ENCODE measurements around the gene PAX2.

Gene PAX2

DNA sequence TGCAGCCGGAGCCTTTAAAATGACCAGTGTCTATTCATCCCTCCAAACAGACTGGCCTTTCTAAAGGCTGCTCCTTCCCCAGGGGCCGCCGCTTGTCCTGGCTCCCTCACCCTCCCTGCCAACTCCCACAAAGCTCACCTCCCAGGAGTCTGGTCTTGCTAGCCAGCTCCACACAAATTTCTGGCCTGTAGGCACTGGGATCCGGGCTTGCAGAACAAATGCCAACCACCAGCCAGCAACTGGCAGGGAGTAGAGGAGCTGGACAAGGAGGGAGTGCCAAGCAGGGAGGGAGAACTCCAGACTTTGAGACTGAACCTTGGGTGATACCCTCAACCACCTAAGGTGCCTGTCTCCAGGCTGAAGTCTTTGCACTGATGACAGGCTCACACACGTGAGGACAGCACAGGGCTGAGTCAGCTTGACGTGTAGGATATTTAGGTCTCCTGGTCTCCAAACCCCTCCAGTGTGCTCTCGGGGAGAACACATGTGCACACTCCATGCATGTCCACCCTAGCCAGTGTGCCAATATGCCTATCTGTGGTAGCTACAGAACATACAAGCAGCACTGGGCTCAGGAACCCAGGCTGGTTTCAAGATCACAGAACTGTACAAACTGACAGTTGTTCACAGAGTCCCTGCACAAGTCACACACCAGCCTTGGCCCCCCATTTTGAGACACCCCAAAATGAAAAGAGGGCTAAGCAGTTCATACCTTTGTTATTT, 6.0 kb downstream of the PAX2 start:
- no peak for DNase-seq (ENCODE audit: low read depth, low spot score)

- no peak for DNase-seq (ENCODE audit: low read depth, low spot score)
Observed at GRCh38 chr10:100755821-100756220, 10.4 kb downstream of the PAX2 start.

DNA sequence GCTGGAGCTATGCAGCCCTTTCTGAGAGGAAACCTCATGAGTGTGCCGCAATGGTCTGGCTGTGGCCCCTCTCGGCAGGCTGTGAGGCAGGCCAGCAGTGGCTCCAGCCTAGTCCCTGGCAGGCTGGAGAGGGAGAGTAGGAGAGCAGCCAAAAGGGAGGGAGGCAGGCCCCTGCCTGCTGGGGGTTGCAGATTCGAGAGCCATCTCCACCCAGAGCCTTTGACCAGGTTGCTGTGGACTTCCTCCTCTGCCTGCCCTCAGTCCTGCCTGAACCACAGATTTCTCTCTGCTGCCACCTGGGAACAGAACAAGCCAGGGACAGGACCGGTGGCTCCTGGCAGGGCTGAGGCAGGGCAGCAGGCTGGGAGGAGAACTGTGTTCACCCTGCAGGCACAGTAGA, 13.9 kb downstream of the PAX2 start:
- DNase-seq (ENCODE audit: low read depth, low spot score), result peak; percentile 47

DNA sequence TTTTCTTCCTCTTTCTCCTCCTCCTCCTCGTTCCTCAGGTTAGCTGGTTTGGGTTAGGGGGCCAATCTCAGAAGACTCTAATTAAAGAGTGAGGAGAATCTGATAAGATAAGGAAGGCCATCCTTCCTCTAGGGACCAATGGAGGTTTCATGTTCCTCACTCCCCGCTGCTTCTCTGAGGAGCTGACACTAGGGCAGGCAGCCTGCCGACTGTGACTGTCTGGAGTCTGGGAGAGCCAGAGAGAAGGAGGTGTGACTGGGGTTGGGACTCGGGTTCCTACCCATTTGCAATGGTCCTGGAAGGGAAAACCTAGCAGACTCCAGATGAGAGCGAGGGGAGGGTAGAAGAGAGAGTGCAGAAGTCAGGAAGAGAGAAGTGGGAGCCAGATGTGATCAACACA, 15.3 kb downstream of the PAX2 start:
- DNase-seq (ENCODE audit: low read depth, low spot score), result no peak

GRCh38 chr10:100761191-100761590, 15.8 kb downstream of the PAX2 start:
- DNase-seq (ENCODE audit: low read depth, low spot score), result no peak

DNA sequence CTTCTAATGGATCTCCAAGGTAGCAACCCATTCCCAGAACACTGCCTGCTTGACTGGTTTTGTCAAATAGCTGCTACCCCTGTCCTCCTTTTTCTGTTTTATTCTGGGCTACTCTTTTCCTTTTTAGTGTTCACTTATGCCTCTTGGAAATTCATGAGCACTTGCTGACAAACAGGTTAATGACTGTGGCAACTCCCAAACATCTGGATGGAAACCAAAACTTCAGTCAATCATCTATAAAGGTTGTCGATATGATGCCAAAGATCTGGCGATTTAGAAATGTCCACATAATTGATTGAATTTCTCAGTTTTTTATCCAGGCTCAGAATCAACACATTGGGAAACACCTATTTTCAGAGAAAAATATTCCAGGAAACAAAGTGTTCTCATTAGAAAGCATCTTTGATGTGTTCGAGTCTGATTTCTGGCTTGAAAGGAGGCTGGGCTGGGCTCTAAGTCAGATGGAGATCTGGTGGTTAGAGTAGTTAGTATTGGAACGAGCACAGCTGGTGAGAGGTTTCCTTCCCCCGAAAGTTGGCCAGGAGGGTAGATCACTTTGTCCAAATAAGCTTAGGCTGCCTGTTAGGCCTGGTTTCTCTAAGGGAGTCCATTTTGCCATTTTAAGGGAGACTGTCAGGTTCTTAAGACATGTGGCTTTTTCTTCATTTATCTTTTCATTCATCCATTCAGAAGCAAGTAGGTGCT, 17.8 kb downstream of the PAX2 start:
- DNase-seq (ENCODE audit: low read depth, low spot score), result no peak

DNA sequence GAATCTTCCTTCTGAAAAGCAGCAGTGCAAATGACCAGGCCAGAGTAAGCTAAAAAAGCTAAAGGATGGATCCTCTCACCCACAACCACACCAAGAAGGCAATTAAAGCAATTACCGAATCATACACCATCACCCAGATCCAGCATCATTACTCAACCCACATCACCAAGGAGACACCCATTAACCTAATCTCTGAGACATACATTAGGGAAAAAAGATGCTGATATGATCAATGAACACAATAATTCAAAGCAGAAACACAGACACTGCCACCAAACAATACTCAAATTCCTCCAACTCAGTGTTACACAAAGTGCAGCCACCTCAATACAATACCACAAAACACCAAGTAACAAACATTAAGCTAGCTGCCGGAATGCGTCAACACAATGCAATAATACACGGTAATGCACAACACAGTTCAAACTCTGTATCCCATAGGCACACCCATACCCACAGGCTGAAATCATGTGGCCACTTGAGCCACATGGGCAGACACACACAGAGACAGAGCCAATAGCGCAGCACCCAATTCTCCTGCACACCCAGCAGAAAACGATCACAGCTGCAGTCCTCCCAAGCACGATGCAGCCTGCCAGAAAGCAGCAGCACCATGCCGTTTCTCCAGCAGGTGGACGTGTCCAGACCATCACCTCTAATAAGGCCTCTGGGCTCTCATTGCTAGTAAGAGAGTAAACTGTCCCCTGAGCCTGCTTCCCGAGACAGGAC, 21.5 kb downstream of the PAX2 start:
- peak; percentile 46 for DNase-seq (ENCODE audit: low read depth, low spot score)

DNA sequence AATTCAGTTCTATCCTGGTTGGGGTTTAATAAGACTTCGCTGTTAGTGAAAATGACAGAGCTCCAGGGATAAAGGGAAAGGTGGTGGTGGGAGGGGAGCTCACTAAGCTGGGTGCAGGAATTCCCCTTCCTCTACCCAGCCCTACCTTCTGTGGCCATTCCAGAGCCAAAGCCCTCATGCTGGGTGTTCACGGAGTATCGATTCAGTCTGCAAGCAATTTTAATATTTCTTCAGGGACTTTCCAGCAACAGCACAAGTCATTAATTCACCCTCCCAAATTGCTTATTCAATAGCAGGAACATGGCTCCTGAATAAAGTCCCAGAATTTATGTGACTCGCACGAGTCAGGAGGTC, 22.0 kb downstream of the PAX2 start:
- no peak for DNase-seq (ENCODE audit: low read depth, low spot score)

DNA sequence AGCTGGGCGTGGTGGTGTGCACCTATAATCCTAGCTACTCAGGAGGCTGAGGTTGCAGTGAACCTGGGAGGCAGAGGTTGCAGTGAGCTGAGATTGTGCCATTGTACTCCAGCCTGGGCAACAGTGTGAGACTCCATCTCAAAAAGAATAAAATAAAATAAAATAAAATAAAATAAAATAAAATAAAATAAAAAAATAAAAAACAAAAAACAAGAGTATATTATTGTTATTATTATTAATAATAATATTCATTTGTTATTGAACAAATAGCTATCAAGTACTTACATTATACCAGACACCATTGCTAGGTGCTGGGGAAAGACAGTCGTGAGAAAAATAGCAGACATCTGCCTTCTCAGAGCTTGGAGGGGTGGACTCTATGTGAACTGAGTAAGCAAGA, 24.1 kb downstream of the PAX2 start:
- DNase-seq (ENCODE audit: low read depth, low spot score), result no peak

DNA sequence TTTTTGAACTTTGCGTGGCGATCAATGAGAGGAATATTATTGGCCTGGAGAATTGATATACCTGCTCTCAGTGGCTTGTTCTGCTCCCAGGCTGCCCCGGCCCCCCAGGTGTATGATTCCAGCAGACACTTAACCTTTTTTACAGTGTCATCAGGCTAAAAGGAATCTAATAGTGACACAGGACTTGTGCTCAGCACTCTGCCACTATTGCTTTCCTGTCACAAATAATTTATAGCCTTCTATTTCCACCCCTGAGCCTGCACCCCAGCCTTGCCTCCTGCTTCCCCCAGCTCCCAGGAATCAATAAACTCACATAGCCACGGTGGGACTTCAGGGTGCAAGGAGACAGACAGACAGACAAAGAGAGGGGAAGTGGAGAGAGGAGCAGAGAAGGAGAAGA, 28.3 kb downstream of the PAX2 start:
- DNase-seq (ENCODE audit: low read depth, low spot score), result no peak

DNA sequence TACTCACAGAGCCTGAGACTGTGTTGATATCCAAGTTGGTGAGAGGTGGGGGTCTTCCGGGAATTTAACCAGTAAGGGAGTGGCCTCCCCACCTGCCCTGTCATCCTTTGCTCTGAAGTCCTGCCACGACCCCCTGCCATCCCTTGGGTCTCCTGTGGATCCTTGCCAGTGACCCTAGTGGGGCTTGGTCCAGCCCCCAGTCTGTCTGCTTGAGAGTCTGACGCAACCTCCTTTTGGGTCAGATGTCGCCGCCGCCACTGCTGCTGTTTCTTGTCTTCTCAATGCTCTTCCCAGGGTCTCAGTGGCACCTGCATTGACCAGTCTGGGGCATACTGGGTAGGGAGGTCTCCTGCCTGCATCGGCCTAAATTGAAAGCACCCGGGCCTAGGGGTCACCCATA, 28.8 kb downstream of the PAX2 start:
- no peak for DNase-seq (ENCODE audit: low read depth, low spot score)

DNA sequence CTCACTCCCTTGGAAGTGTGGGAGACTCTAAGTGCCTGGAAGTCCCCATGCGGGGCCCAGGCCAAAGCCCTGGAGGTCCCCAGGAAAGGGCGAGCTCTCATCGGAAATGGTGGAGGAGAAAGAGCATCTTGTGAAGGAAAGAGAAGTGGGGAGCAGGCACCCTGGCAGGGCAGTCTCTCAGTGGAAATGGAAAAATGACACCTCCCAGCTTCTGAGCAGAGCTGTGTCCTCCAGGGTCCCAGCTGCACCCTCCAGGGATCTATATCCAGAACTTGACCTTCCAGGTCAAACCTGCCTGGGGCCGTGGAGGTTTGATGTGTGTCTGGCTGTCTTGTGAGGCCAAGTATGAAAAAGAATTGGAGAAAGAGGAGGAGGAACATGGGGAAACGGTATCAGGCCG, 29.5 kb downstream of the PAX2 start:
- DNase-seq (ENCODE audit: low read depth, low spot score), result peak; percentile 23

GRCh38 chr10:100775386-100775785, 30.0 kb downstream of the PAX2 start:
- peak; percentile 82 for DNase-seq (ENCODE audit: low read depth, low spot score)

- no peak for DNase-seq (ENCODE audit: low read depth, low spot score)
Observed at GRCh38 chr10:100775871-100776270, 30.5 kb downstream of the PAX2 start.

- no peak for DNase-seq (ENCODE audit: low read depth, low spot score)
Observed at GRCh38 chr10:100776671-100777070, 31.3 kb downstream of the PAX2 start.

DNA sequence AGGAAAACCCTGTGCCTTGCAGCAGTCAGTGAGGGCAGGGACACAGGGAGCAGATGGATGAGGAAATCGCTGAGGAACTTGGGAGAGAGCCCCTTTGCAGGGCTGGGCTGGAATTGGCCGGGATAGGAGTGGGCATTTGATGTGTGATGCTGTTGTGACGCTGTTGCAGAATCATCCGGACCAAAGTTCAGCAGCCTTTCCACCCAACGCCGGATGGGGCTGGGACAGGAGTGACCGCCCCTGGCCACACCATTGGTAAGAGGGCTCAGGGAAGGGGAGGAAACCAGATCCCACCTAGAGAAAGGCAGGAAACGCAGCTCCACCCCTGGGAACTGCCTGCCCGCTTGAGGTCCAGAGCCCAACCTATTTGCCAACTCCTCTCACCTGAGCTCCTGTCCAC, 33.9 kb downstream of the PAX2 start:
- no peak for DNase-seq (ENCODE audit: low read depth, low spot score)

- DNase-seq (ENCODE audit: low read depth, low spot score), result no peak
Observed at GRCh38 chr10:100780324-100780723, 34.9 kb downstream of the PAX2 start.

DNA sequence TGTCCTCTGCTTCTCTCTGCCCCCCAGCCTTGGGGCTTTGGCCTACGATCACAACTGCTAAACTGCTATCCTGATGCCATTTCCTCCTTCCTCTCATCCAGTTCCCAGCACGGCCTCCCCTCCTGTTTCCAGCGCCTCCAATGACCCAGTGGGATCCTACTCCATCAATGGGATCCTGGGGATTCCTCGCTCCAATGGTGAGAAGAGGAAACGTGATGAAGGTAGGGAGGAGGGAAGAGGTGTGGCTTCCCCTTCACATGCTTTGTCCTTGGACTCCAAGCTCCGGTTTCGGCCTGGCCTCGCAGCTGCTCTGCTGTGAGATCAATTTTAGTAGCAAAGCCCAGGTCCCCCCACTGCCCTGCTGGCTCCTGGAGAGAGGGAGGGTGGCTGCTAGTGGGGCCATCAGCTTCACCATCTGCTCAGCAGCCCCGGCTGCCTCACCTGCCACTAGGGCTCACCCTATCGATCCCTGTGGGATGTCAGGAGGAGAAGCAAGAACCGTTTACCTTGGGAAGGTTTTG, 35.8 kb downstream of the PAX2 start:
- DNase-seq (ENCODE audit: low read depth, low spot score), result no peak

GRCh38 chr10:100782461-100783244, 37.3 kb downstream of the PAX2 start:
- no peak for DNase-seq (ENCODE audit: low read depth, low spot score)

- no peak for DNase-seq (ENCODE audit: low read depth, low spot score)
Observed at GRCh38 chr10:100784126-100784525, 38.7 kb downstream of the PAX2 start.

- no peak for DNase-seq (ENCODE audit: low read depth, low spot score)
Observed at GRCh38 chr10:100786591-100786990, 41.2 kb downstream of the PAX2 start.

All from ELF-1 (cell line).